HG03045 (cell line): ENCODE measurements around the gene PADI6.

ENCODE experiments used
- ATAC-seq: cut with Tn5 transposase; IDR thresholded peaks from one replicate; pipeline ENCODE4 v1.9.1; 2021; ENCODE audit warnings: mild to moderate bottlenecking, moderate library complexity; ENCODE audit not compliant: unreplicated experiment

Gene PADI6

DNA sequence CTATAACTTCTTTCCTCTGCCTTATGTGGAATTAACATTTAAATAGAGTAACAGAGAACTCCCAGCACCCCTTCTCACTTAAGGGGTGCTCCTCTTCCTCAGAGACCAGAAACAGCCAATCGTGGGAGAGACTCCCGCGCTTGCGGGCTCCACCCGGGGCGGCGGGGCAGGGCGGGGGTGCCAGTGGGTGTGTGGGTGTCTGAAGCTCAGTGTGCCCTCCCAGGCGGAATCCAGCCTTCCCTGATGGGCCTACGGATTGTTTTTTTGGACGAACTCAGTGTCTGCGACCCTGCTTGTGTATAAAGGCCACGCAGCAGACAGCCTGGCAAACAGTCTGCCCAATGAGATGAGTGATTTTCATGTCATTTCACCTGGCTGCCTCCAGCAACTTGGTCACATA lies 61.3 kb downstream of the PADI6 start:
- no peak for ATAC-seq

DNA sequence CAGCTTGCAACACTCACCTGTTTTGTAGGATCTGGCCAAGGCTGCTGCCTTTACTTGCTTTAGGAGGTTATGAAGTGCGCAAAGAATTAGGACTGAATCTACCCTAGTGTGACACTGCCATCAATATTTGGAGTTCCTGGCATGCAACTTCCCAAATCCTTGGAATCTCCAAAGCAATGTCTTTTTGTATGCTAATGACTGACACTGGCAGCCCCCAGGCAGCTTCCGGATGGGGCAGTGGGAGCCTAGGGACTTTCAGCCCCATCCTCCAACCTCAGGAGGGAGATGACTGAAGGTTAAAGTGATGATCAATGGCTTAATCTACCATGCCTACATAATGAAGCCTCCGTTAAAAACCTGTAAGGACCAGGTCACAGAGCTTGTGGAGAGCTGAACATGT lies 62.0 kb downstream of the PADI6 start:
- ATAC-seq, result no peak

DNA sequence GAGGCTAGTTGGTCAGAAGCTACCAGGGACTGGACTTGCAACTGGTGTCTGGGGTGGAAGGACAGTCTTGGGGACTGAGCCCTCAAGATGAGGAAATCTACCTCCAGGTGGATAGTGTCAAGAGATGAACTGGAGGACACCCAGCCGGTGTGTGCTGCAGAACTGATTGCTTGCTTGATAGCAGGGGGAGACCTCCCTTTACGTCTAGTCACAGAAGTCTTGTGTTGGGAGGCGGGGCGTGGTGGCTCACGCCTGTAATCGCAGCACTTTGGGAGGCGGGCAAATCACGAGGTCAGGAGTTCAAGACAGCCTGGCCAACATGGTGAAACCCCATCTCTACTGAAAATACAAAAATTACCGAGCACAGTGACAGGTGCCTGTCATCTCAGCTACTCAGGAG lies 62.6 kb downstream of the PADI6 start:
- no peak for ATAC-seq

DNA sequence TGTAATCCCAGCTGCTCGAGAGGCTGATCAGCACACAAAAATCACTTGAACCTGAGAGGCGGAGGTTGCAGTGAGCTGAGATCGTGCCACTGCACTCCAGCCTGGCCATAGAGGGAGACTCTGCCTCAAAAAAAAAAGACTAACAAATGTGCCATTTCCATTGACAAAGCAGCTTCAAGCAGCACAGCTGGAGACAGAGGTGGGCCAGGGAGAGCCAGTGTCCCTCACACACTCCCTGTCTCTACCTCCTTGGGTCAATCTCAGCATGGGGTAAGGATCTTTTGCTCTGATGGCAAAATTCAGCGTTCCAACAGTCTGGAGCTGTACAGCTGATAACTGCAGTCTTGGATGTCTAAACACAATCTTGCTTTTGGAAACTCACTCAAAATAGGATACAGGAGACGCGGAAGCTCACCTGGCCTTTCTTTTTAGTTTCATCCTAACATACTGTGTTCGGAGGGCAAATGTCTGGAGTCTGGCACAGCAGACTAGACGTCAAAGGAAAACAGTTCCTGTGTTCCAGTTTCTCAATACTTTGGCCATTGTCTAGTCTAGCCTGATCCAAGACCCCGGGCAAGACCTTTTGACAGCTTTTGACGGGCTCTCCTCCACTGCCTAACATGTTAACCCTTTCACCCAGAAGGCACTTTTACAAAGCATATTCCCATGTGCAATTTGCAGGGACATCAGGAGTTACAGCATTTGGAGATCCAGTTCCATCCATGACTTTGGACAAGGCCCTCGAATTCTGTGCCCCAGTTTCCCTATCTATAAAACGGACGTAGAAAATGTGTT lies 64.6 kb downstream of the PADI6 start:
- no peak for ATAC-seq

DNA sequence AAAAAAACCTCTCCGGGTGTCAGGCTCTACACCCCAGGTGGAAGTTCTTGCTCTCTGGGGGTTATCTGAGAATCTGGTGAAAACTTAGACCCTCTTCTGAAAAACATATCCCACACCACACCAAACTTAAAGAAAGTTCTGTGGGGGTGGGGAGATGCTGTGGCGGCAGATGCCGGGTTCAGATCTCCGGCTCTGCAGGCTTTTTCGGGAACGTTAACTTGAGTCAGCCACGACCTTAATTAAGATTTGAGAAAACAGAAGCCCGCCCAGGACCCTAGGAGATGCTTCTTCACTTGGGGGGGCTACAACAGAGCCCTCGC lies 65.2 kb downstream of the PADI6 start:
- ATAC-seq, result no peak

DNA sequence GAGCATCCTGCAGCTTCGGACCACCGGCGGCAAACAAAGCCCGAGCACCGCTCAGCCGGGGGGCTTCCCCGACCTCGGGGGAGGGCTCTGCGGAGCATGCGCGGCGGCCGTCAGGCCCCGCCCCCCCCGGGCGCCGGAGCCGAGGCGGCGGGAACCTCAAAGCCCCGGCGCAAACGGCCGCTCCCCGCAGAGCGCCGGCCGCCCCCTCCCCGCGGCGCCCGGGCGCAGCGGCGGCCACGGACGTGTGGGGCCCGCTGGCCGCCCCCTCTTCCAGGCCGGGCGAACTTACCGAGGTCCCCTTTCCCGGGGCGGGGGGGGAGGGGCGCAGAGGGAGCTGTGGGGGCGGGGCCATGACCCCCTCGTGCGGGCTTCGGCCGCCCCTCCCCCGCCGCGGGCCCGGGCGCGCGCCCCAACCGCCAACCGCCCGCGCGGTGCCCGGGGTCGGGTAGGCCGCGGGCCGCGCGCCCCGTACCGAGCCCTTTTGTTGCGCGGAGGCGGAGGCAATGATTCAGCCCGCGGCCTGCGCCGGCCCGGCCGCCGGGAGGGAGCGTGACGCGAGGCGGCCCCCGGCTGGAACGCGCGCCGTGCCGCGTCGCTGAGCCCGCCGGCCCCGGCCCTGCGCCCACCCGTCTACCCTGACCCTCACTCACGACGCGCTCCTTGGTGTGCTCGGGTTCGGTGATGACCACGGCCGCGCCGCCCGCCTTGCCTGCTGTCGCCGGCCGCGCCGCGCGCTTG lies 65.8 kb downstream of the PADI6 start:
- ATAC-seq, result peak; percentile 41

DNA sequence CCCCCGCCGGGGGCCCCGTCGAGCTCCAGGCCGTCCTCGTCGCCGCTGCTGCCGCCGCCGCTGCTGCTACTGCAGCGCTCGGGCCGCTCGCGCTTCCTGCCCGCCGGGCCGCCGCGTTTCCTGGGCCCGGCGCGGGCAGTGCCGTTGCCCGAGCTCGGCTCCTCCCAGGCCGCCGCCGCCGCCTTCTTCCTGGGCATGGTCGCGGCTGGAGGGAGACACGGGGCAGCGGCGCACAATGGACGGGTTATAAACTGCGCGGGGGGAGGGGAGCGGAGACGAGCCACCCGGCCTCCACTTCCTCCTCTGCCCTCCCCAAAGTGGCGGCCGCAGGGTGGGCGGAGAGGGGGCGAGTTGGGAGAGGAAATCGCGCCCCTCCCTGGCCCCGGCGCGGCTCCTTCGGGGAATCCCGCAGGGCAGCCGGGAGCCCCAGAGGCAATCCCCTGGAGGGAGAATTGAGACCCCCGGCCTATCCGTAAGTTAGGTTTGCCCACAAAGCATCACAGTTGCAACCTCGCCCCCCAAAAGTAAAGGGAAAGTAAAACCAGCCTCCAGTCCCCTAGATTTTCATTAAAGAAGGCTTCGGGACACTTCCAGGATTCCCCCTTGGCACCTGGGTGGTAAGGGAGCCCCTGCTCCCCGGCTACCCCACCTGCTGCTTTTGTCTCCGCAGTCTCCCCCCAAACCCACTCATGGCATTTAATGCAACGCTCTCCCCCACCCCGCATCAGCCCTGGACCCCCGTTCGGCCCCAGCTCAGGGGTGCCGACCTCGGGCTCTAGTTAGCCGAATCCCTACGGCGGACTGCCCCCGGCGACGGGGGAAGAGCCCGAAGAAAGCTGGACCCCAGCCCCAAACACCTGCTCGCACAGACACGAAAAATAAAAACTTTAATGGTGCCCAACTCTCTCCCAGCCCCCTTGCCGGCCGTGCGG lies 66.6 kb downstream of the PADI6 start:
- ATAC-seq, result peak; percentile 38

DNA sequence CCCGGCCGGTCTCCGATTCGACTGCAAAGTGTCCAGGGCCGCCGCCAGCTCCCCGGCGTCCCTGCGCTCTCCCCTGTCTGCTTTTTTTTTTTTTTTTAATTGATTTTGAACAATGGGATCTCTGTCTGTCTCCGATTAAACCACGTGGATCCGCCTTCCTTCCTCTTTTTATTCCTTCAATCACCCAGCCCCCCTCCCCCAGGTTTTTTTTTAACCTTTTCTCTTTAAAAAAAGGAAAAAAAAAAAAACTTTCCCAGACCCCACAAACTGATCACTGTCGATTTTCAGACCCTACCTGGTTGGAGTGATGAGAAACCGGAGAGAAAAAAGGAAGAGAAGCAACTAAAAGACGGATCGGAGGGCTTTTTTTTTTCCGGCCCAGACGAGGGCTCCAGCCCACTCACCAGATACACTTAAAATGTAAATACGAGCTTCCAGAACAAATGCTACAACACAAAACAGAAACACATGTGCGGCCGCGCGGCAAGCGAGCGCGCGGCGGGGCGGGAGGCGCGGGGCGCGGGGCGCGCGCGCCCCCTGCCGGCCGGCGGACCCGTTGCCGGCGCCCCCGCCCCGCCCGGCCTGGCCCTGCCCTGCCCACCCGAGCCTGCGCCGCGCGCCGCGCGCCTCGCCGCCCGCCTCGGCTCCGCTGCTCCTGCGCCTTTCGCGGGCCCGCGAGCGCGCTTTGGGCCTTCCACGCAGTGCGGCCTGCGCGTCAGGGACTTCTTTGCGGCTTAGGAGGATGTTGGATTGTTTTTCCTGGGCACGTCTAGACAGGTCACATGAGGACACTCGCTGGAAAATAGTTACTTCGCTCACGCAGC lies 67.5 kb downstream of the PADI6 start, which contains the start of gene RCC2:
Gene RCC2, minus strand, starts transcription at position 428 of the 824 bp plus-strand sequence. CDS start 1,163 bp downstream, outside the sequence.
- peak; percentile 42 for ATAC-seq

DNA sequence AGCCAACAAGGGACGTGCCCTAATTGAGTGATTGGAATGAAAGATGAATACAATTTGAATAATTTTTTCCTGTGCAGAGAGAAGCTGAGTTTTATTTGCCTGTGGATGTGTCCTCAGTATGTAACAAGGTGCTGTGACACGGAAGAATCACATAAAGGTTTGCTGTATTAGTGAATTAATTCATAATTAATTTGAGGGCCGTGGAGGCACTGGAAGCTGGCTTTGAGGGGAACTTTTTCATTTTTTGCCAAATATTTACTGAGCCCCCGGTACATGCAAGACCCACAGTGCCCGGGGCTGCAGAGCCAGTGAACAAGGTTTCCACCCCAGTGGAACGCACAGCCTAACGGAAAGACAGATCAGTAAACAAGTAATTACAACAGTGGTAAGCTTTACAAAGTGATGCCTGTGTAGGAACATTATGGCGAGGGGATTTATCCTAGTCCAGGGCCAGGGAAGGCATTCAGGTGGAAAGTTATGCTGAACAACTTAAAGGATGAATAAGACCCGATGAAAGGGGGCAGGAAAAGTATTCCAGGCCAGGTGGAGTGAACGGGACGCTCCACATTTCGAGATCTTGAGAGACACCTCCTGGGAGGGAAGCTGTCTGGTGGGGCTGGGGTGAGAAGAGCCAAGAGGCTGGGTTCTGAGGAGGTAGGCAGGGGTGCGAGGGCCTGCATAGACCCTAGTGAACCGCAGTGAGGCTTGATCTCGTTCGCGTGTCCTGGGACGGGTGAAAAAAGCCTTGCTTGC lies 68.3 kb downstream of the PADI6 start:
- ATAC-seq, result no peak

DNA sequence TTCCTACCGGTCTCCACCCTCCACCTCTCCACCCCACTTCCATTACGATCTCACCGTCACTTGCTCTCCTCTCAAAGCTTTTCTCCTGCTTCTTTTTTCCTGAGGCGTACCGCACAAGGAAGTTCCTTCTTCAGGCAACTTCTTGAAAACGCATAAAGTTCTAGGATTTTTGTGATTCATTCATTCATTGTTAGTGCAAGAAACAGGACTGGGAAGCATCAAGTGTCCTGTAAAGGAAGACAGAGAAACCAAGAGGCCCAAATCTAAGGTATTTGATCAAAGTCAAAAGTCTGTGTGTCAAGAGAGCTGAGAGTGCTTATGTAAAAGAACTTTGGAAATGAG lies 68.8 kb downstream of the PADI6 start:
- no peak for ATAC-seq

DNA sequence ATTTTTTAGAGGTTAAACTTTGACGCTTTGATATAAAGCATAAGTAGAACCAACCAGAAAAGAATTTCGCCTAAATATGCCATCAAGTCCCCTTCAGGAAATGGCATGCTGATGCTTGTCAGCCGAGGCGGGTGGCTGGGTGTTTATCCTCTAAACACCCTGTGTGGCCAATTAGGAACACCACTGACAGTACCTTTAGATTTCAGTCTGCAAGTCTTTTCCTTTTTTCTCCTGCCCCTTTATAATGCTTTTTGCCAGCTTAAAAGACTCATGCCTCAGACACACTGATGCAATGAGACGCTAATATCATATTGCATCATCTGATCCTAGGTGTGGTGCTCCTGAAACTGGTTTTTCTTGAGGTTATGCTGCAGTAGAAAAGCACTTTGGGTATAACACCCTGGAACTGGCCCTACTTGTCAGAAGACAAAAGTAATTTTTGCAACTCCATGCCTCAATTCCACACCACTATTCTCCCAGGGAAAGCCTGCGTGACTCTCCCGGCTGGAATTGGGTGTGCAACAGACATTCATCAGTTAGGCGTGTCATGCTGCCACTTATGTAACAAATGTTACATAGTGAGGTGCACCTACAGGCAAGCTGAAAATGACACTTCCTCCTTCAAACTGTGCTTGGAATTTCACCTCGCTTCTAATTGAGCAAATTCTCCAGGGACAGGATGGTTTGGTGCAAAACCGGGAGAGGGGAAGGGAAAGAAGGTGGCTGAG lies 69.4 kb downstream of the PADI6 start:
- no peak for ATAC-seq

DNA sequence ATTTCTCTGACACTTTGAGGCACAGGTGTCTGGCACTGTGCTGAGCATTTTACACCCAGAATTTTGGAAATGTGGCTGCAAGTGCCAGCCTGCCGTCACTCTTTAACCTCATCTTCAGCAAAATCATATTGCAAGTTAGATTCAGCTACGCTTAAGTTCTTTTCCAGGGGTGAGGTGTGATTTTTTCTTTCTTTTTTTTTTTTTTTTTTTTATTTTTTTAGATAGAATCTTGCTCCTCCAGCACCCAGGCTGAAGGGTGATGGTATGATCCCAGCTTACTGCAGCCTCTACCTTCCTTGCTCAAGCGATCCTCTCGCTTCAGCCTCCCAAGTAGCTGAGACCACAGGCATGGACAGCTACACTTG lies 70.0 kb downstream of the PADI6 start:
- ATAC-seq, result no peak

DNA sequence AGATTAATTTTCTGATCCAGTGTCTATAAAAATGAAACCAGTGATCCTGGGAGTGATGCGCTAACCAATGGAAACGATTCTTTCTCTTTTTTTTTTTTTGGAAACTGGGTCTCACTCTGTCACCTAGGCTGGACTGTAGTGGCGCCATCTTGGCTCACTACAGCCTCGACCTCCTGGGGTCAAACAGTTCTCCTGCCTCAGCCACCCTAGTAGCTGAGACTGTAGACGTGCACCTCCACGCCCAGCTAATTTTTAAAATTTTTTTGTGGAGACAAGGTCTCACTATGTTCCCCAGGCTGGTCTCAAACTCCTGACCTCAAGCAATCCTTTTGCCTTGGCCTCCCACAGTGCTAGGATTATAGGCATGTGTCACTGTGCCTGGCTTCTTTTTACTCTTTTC lies 70.8 kb downstream of the PADI6 start:
- ATAC-seq, result no peak

DNA sequence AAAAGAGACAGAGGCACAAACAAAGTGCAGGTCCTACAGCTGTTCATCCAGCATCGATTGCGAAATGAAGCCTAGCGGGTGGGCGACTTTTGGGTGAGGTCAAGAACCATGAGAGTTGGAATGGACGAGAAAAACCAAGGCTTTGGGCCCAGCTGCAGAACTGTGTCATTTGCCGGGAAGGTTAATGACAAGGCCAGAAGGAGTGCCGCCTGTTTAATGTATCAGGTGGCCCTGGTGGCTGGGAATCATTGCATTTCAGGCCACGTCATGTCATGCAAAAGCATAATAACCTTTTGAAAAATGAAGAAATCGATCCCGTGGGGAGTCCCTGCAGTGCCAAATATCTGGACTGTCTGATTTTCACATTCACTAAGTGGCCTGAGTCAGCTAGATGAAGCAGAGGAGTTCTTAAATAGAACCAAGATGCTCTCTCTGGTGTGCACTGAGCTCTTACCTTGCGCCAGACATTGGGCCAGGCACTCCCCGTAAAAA lies 75.6 kb downstream of the PADI6 start:
- no peak for ATAC-seq
